Vagina (tissue), 2 donors: ENCODE data around the gene TXNRD1. TPM values are rescaled to one million over a fixed set of nuclear protein-coding genes. Genes with fewer than 3 reads are reported as not detected.

Experiments
- DNase-seq, 2 donors: peaks; one replicate each; pipeline ENCODE4 v3.0.0-alpha.2; 2017; ENCODE audit errors: extremely low spot score in 2 of 2
- H3K27ac ChIP-seq: fragments of 200-600 bp; sonication (generic); one replicate; pipeline ENCODE4 v1.5.1; 2019
- H3K27me3 ChIP-seq: fragments of 200-600 bp; sonication (generic); one replicate; pipeline ENCODE4 v1.5.1; 2019
- H3K36me3 ChIP-seq, 2 donors: fragments of 200-600 bp; sonication (generic); one replicate each; pipeline ENCODE4 v1.5.1; 2017 to 2019
- H3K4me1 ChIP-seq: fragments of 200-600 bp; sonication (generic); one replicate; pipeline ENCODE4 v1.5.1; 2019
- H3K4me3 ChIP-seq, 2 donors: fragments of 200-600 bp; sonication (generic); 1 replicate in 1 of 2; 2 replicates in 1 of 2; pipeline ENCODE4 v1.5.1; 2016 to 2019
- H3K9me3 ChIP-seq: fragments of 200-600 bp; sonication (generic); one replicate; pipeline ENCODE4 v1.5.1; 2019
- POLR2A ChIP-seq, 2 donors: fragments of 450-650 bp; IDR thresholded peaks; one replicate each; pipeline ENCODE4 v1.6.1; 2017; ENCODE audit warnings: antibody characterized with exemption in 2 of 2, mild to moderate bottlenecking in 2 of 2, moderate library complexity in 2 of 2
- POLR2AphosphoS5 ChIP-seq, 2 donors: sonication (generic); formaldehyde crosslinking; IDR thresholded peaks; one replicate each; pipeline ENCODE4 v1.9.0; 2017; ENCODE audit warnings: antibody characterized with exemption in 2 of 2, mild to moderate bottlenecking in 2 of 2, low read depth in 1 of 2; ENCODE audit not compliant: insufficient read depth in 1 of 2
- intact Hi-C: fragments of 100-400 bp; cut with DNase I; formaldehyde crosslinking; loops from one replicate; pipeline ENCODE4 v1.15.1; 2023
- total RNA-seq: library from RNA; depleted of rRNA; stranded (reverse); fragments of >200 nt; gene quantifications from one replicate; pipeline ENCODE4 v1.2.3, GENCODE V29; 2016
- TF ChIP-seq, protein P1 (sequence below), 3 experiments: fragments of 450-650 bp in 2 of 3; fragments of 200-600 bp in 1 of 3; sonication (generic) in 1 of 3; IDR thresholded peaks; one replicate each; pipeline ENCODE4 v1.5.1; 2017 to 2019; ENCODE audit warnings: antibody characterized with exemption in 3 of 3, mild to moderate bottlenecking in 2 of 3, moderate library complexity in 2 of 3

The TXNRD1 gene
- total RNA-seq, 1 donor from 2014 or later = 144 TPM

GRCh38 chr12:104345234-104346066 is 129.9 kb downstream of the TXNRD1 start:
- no peak overlapping the region for H3K27ac ChIP-seq
- peaks cover 0 to 69% of the 10 kb centered on the region in 2 donors for H3K36me3 ChIP-seq
- peaks cover 7% of the 10 kb centered on the region for H3K4me1 ChIP-seq
- no peaks in the 10 kb centered on the region for H3K27me3 ChIP-seq
- intact Hi-C loops = no loop called here
- H3K9me3 ChIP-seq = no peaks in the 10 kb centered on the region
- DNase-seq = no peak
- TF ChIP-seq POLR2AphosphoS5 (IDR thresholded peaks at IDR 0.05; ENCODE audit: insufficient read depth in 1 of 2, low read depth in 1 of 2) = no peak
- TF ChIP-seq POLR2A (IDR thresholded peaks at IDR 0.05) = no peak
- TF ChIP-seq, protein P1, sequence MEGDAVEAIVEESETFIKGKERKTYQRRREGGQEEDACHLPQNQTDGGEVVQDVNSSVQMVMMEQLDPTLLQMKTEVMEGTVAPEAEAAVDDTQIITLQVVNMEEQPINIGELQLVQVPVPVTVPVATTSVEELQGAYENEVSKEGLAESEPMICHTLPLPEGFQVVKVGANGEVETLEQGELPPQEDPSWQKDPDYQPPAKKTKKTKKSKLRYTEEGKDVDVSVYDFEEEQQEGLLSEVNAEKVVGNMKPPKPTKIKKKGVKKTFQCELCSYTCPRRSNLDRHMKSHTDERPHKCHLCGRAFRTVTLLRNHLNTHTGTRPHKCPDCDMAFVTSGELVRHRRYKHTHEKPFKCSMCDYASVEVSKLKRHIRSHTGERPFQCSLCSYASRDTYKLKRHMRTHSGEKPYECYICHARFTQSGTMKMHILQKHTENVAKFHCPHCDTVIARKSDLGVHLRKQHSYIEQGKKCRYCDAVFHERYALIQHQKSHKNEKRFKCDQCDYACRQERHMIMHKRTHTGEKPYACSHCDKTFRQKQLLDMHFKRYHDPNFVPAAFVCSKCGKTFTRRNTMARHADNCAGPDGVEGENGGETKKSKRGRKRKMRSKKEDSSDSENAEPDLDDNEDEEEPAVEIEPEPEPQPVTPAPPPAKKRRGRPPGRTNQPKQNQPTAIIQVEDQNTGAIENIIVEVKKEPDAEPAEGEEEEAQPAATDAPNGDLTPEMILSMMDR (IDR thresholded peaks at IDR 0.05) = no peak
- H3K4me3 ChIP-seq = no peak overlapping the region

GRCh38 chr12:104347374-104348075 is 131.9 kb downstream of the TXNRD1 start:
- Histone ChIP-seq H3K36me3 (peaks cover 0 to 55% of the 10 kb centered on the region in 2 donors), H3K4me3 (no peak overlapping the region), H3K27me3 (no peaks in the 10 kb centered on the region), H3K27ac (no peak overlapping the region), H3K4me1 (no peaks in the 10 kb centered on the region), H3K9me3 (no peaks in the 10 kb centered on the region)
- intact Hi-C loops = no loop called here
- no peak for TF ChIP-seq POLR2A (IDR thresholded peaks at IDR 0.05)
- TF ChIP-seq POLR2AphosphoS5 (IDR thresholded peaks at IDR 0.05; ENCODE audit: insufficient read depth in 1 of 2, low read depth in 1 of 2) = no peak
- TF ChIP-seq, protein P1 (IDR thresholded peaks at IDR 0.05) = no peak
- no peak for DNase-seq

DNA sequence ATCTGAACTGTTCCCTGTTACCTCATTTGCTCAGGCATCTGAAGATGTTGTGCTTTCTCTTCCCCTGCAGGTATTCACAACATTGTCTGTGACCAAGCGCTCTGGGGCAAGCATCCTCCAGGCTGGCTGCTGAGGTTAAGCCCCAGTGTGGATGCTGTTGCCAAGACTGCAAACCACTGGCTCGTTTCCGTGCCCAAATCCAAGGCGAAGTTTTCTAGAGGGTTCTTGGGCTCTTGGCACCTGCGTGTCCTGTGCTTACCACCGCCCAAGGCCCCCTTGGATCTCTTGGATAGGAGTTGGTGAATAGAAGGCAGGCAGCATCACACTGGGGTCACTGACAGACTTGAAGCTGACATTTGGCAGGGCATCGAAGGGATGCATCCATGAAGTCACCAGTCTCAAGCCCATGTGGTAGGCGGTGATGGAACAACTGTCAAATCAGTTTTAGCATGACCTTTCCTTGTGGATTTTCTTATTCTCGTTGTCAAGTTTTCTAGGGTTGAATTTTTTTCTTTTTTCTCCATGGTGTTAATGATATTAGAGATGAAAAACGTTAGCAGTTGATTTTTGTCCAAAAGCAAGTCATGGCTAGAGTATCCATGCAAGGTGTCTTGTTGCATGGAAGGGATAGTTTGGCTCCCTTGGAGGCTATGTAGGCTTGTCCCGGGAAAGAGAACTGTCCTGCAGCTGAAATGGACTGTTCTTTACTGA is 132.9 kb downstream of the TXNRD1 start:
- H3K9me3 ChIP-seq = no peaks in the 10 kb centered on the region
- no peaks in the 10 kb centered on the region for H3K4me1 ChIP-seq
- intact Hi-C loops = no loop called here
- peaks cover 0 to 50% of the 10 kb centered on the region in 2 donors for H3K36me3 ChIP-seq
- no peaks in the 10 kb centered on the region for H3K27me3 ChIP-seq
- H3K4me3 ChIP-seq = no peak overlapping the region
- no peak overlapping the region for H3K27ac ChIP-seq
- peak in 1 of 2 donors; percentile 64 for DNase-seq
- no peak for TF ChIP-seq POLR2A (IDR thresholded peaks at IDR 0.05)
- TF ChIP-seq, protein P1 (IDR thresholded peaks at IDR 0.05) = no peak
- TF ChIP-seq POLR2AphosphoS5 (IDR thresholded peaks at IDR 0.05; ENCODE audit: insufficient read depth in 1 of 2, low read depth in 1 of 2) = no peak

- H3K4me3 ChIP-seq = no peak overlapping the region
- H3K27ac ChIP-seq = no peak overlapping the region
- H3K9me3 ChIP-seq = no peaks in the 10 kb centered on the region
- DNase-seq = no peak
- no peaks in the 10 kb centered on the region for H3K4me1 ChIP-seq
- H3K27me3 ChIP-seq = no peaks in the 10 kb centered on the region
- peaks cover 0 to 47% of the 10 kb centered on the region in 2 donors for H3K36me3 ChIP-seq
- TF ChIP-seq, protein P1 (IDR thresholded peaks at IDR 0.05) = no peak
- TF ChIP-seq POLR2AphosphoS5 (IDR thresholded peaks at IDR 0.05; ENCODE audit: insufficient read depth in 1 of 2, low read depth in 1 of 2) (no peak), POLR2A (IDR thresholded peaks at IDR 0.05) (no peak)
- intact Hi-C loops = no loop called here
Observed at GRCh38 chr12:104348994-104349494, 133.5 kb downstream of the TXNRD1 start.
